ENCODE measurements around the gene CSTPP1. TPM values are rescaled to one million over a fixed set of nuclear protein-coding genes. Genes with fewer than 3 reads are reported as not detected.

CSTPP1 gene
- total RNA-seq, 1 experiment from 2014 or later: 88.3 TPM

- Histone ChIP-seq H3K36me3 (ENCODE audit: low read depth) (0 out of 2 replicates have a peak, but pooled peaks cover 4% of the 10 kb centered on the region), H3K79me2 (ENCODE audit: low read depth) (0 out of 2 replicates have a peak, but pooled peaks cover 6% of the 10 kb centered on the region), H3K4me2 (no peak overlapping the region), H3K9me3 (ENCODE audit: insufficient read depth, low read depth) (no peaks in the 10 kb centered on the region), H3K4me3 (no peak overlapping the region), H3K9me2 (ENCODE audit: insufficient read depth) (no peaks in the 10 kb centered on the region), H4K20me1 (ENCODE audit: insufficient read depth) (peaks cover 3% of the 10 kb centered on the region; the same call in 1 of the 2 replicates), H3K27me3 (ENCODE audit: insufficient read depth, low read depth) (no peaks in the 10 kb centered on the region), H2AFZ (no peak overlapping the region), H3F3A (ENCODE audit: insufficient read depth, low read depth) (peaks cover 6% of the 10 kb centered on the region), H3K4me1 (replicated peaks; ENCODE audit: insufficient read depth) (no peaks in the 10 kb centered on the region), H3K27ac (no peak overlapping the region)
- POLR2A ChIA-PET (ENCODE audit: unreplicated experiment): no interaction called here
- DNase-seq: no peak
- no TSS peak for BruUV-seq (replicated peaks)
- TF ChIP-seq, protein P1, sequence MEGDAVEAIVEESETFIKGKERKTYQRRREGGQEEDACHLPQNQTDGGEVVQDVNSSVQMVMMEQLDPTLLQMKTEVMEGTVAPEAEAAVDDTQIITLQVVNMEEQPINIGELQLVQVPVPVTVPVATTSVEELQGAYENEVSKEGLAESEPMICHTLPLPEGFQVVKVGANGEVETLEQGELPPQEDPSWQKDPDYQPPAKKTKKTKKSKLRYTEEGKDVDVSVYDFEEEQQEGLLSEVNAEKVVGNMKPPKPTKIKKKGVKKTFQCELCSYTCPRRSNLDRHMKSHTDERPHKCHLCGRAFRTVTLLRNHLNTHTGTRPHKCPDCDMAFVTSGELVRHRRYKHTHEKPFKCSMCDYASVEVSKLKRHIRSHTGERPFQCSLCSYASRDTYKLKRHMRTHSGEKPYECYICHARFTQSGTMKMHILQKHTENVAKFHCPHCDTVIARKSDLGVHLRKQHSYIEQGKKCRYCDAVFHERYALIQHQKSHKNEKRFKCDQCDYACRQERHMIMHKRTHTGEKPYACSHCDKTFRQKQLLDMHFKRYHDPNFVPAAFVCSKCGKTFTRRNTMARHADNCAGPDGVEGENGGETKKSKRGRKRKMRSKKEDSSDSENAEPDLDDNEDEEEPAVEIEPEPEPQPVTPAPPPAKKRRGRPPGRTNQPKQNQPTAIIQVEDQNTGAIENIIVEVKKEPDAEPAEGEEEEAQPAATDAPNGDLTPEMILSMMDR (conservative IDR thresholded peaks at IDR 0.05): no peak
- no peak for TF ChIP-seq EZH2 (IDR thresholded peaks at IDR 0.05; ENCODE audit: low read depth)
- CTCF ChIA-PET: interaction anchor here (0.6 kb wide), 1 partner anchor 79 kb away, joined by 3 read pairs; no protein-coding TSS in a partner anchor
- intact Hi-C loops (cut with micrococcal nuclease; ENCODE audit: unreplicated experiment): no loop called here
These were observed 63.5 kb downstream of the CSTPP1 start for GRCh38 chr11:47000033-47000432.

- no peak overlapping the region for H3K4me2 ChIP-seq
- no peak overlapping the region for H2AFZ ChIP-seq
- H3F3A ChIP-seq (ENCODE audit: insufficient read depth, low read depth): peaks cover 6% of the 10 kb centered on the region; the same call in 1 of the 2 replicates
- no peak for TF ChIP-seq EZH2 (IDR thresholded peaks at IDR 0.05; ENCODE audit: low read depth)
- TF ChIP-seq, protein P1 (conservative IDR thresholded peaks at IDR 0.05): no peak
- no peak overlapping the region for H3K4me3 ChIP-seq
- 0 out of 2 replicates have a peak, but pooled peaks cover 8% of the 10 kb centered on the region for H3K79me2 ChIP-seq (ENCODE audit: low read depth)
- DNase-seq: no peak
- no peaks in the 10 kb centered on the region for H3K9me2 ChIP-seq (ENCODE audit: insufficient read depth)
- ChIA-PET POLR2A (ENCODE audit: unreplicated experiment) (no interaction called here), CTCF (interaction anchor here (0.6 kb wide), 1 partner anchor 835 kb away, joined by 11 read pairs; no protein-coding TSS in a partner anchor)
- 0 out of 2 replicates have a peak, but pooled peaks cover 4% of the 10 kb centered on the region for H3K36me3 ChIP-seq (ENCODE audit: low read depth)
- H3K4me1 ChIP-seq (replicated peaks; ENCODE audit: insufficient read depth): no peaks in the 10 kb centered on the region
- H3K27me3 ChIP-seq (ENCODE audit: insufficient read depth, low read depth): no peaks in the 10 kb centered on the region
- BruUV-seq (replicated peaks): no TSS peak
- intact Hi-C loops (cut with micrococcal nuclease; ENCODE audit: unreplicated experiment): no loop called here
- H3K9me3 ChIP-seq (ENCODE audit: insufficient read depth, low read depth): no peaks in the 10 kb centered on the region
- peaks cover 3% of the 10 kb centered on the region; the same call in 1 of the 2 replicates for H4K20me1 ChIP-seq (ENCODE audit: insufficient read depth)
- H3K27ac ChIP-seq: no peak overlapping the region
These were observed 65.2 kb downstream of the CSTPP1 start for GRCh38 chr11:47001781-47002181.

- CTCF ChIA-PET: interaction anchor here (0.6 kb wide), 1 partner anchor 834 kb away, joined by 11 read pairs; no protein-coding TSS in a partner anchor
- no peak overlapping the region for H3K27ac ChIP-seq
- H3K9me3 ChIP-seq (ENCODE audit: insufficient read depth, low read depth): no peaks in the 10 kb centered on the region
- DNase-seq: no peak
- H3K4me1 ChIP-seq (replicated peaks; ENCODE audit: insufficient read depth): no peaks in the 10 kb centered on the region
- H3K36me3 ChIP-seq (ENCODE audit: low read depth): 0 out of 2 replicates have a peak, but pooled peaks cover 4% of the 10 kb centered on the region
- H3K27me3 ChIP-seq (ENCODE audit: insufficient read depth, low read depth): no peaks in the 10 kb centered on the region
- H2AFZ ChIP-seq: no peak overlapping the region
- intact Hi-C loops (cut with micrococcal nuclease; ENCODE audit: unreplicated experiment): no loop called here
- no TSS peak for BruUV-seq (replicated peaks)
- H3K9me2 ChIP-seq (ENCODE audit: insufficient read depth): no peaks in the 10 kb centered on the region
- POLR2A ChIA-PET (ENCODE audit: unreplicated experiment): no interaction called here
- no peak overlapping the region for H3K4me2 ChIP-seq
- TF ChIP-seq, protein P1 (conservative IDR thresholded peaks at IDR 0.05): no peak
- H3K4me3 ChIP-seq: no peak overlapping the region
- 0 out of 2 replicates have a peak, but pooled peaks cover 8% of the 10 kb centered on the region for H3K79me2 ChIP-seq (ENCODE audit: low read depth)
- H4K20me1 ChIP-seq (ENCODE audit: insufficient read depth): peaks cover 3% of the 10 kb centered on the region; the same call in 1 of the 2 replicates
- H3F3A ChIP-seq (ENCODE audit: insufficient read depth, low read depth): peaks cover 6% of the 10 kb centered on the region; the same call in 1 of the 2 replicates
These were observed 65.8 kb downstream of the CSTPP1 start for GRCh38 chr11:47002390-47002789.
